ENCODE data around the gene VSX1. TPM values are rescaled to one million over a fixed set of nuclear protein-coding genes. Genes with fewer than 3 reads are reported as not detected.

VSX1 gene
- not detected in 2 replicates for polyA plus RNA-seq (2014; cell fraction: cytosol; rRNA removed)
- polyA plus RNA-seq (2014; cell fraction: nucleus; rRNA removed), result not detected in 2 replicates

- no peak for DNase-seq (ENCODE audit: low spot score)
Measured at GRCh38 chr20:25081730-25082497, at the start of gene VSX1. VSX1 (minus strand) TSS chr20:25082141; CDS start chr20:25082096, 45 bp downstream.

- DNase-seq (ENCODE audit: low spot score), result no peak
Measured at GRCh38 chr20:25129908-25130307, 48.0 kb upstream of the VSX1 start.

- no peak for DNase-seq (ENCODE audit: low spot score)
Measured at GRCh38 chr20:25129428-25129827, 47.5 kb upstream of the VSX1 start.

GRCh38 chr20:25128649-25129048, 46.7 kb upstream of the VSX1 start:
- no peak for DNase-seq (ENCODE audit: low spot score)

- DNase-seq (ENCODE audit: low spot score), result no peak
Measured at GRCh38 chr20:25127761-25128537, 46.0 kb upstream of the VSX1 start.

GRCh38 chr20:25126204-25127029, 44.5 kb upstream of the VSX1 start:
- no peak for DNase-seq (ENCODE audit: low spot score)

GRCh38 chr20:25125636-25126035, 43.7 kb upstream of the VSX1 start:
- no peak for DNase-seq (ENCODE audit: low spot score)

GRCh38 chr20:25120920-25121319, 39.0 kb upstream of the VSX1 start:
- no peak for DNase-seq (ENCODE audit: low spot score)

GRCh38 chr20:25120457-25120856, 38.5 kb upstream of the VSX1 start:
- no peak for DNase-seq (ENCODE audit: low spot score)

- DNase-seq (ENCODE audit: low spot score), result no peak
Measured at GRCh38 chr20:25118529-25118928, 36.6 kb upstream of the VSX1 start.

- no peak for DNase-seq (ENCODE audit: low spot score)
Measured at GRCh38 chr20:25117990-25118389, 36.0 kb upstream of the VSX1 start.

GRCh38 chr20:25116739-25117458, 35.0 kb upstream of the VSX1 start:
- DNase-seq (ENCODE audit: low spot score), result no peak

GRCh38 chr20:25103526-25103925, 21.6 kb upstream of the VSX1 start:
- DNase-seq (ENCODE audit: low spot score), result no peak

GRCh38 chr20:25100914-25101313, 19.0 kb upstream of the VSX1 start:
- DNase-seq (ENCODE audit: low spot score), result no peak

GRCh38 chr20:25099601-25100140, 17.7 kb upstream of the VSX1 start:
- DNase-seq (ENCODE audit: low spot score), result no peak

GRCh38 chr20:25097498-25097897, 15.6 kb upstream of the VSX1 start:
- DNase-seq (ENCODE audit: low spot score), result no peak

GRCh38 chr20:25090492-25091429, 8.8 kb upstream of the VSX1 start:
- no peak for DNase-seq (ENCODE audit: low spot score)

GRCh38 chr20:25089662-25090061, 7.7 kb upstream of the VSX1 start:
- DNase-seq (ENCODE audit: low spot score), result no peak

- DNase-seq (ENCODE audit: low spot score), result no peak
Measured at GRCh38 chr20:25089096-25089495, 7.2 kb upstream of the VSX1 start.

GRCh38 chr20:25088267-25088666, 6.3 kb upstream of the VSX1 start:
- no peak for DNase-seq (ENCODE audit: low spot score)
